GM19351 (cell line): ENCODE results near the gene ERP29.
"Not testable (repeated sequence)": the region's sequence is repeated elsewhere in the genome, so short reads cannot be mapped to it uniquely, and the experiment has no call there.

Experiments
- ATAC-seq: cut with Tn5 transposase; IDR thresholded peaks from one replicate; pipeline ENCODE4 v1.9.1; 2021; ENCODE audit warnings: mild to moderate bottlenecking, moderate library complexity; ENCODE audit not compliant: unreplicated experiment

Gene ERP29

GRCh38 chr12:112032292-112032691, 19.1 kb downstream of the ERP29 start:
- ATAC-seq, result no peak

GRCh38 chr12:112035219-112035785, 22.1 kb downstream of the ERP29 start:
- ATAC-seq, result no peak

GRCh38 chr12:112036614-112037013, 23.4 kb downstream of the ERP29 start:
- ATAC-seq, result not testable (repeated sequence)

GRCh38 chr12:112046003-112046402, 32.8 kb downstream of the ERP29 start:
- ATAC-seq, result no peak

- ATAC-seq, result no peak
Measured at GRCh38 chr12:112049351-112049750, 36.1 kb downstream of the ERP29 start.

- no peak for ATAC-seq
Measured at GRCh38 chr12:112061137-112061536, 47.9 kb downstream of the ERP29 start.

GRCh38 chr12:112063273-112063672, 50.0 kb downstream of the ERP29 start:
- ATAC-seq, result no peak

GRCh38 chr12:112066566-112066965, 53.3 kb downstream of the ERP29 start:
- no peak for ATAC-seq
